ENCODE results near the gene WASHC3.
"Not testable (repeated sequence)": the region's sequence is repeated elsewhere in the genome, so short reads cannot be mapped to it uniquely, and the experiment has no call there.

Gene WASHC3

GRCh38 chr12:102050660-102051430 lies 10.9 kb downstream of the WASHC3 start:
- no peak for DNase-seq

DNA sequence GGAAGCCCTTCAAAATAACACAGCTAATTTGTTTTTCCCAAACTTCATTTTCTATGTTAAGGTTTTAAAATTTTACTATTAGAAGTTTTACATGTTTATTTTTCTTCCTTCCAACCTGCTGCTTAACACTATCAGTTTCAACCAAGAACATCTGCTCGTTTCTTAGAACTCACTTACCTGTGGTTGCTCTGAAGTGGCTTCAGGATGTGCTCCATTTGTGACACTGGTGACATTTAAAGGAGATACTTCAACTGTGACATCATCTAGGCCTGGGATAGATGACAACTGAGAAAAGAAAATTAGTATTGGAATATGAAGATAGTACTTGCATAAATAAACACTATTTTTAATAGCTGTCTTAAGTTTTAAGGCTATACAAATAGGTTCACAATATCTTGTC lies 17.9 kb downstream of the WASHC3 start:
- DNase-seq: peak; percentile 41

GRCh38 chr12:102033991-102034745 lies 27.6 kb downstream of the WASHC3 start:
- no peak for DNase-seq

DNA sequence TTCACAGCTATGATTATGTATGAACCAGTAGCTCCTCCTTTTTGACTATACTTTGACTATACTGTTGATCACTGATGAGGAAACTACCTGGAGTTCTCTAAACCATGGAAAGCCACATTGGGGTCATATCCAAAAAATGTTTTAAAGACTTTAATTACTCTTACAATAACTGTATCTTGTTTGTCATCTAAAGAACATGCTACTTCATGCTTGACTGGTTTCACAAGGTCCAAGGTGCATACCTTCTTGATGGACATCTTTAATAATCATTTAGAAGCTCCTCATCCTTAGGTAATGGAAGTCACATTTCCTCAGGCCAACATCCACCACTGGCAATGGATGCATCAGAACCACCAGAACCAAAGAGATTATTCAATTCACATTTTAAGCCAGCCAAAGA lies 29.9 kb downstream of the WASHC3 start:
- DNase-seq: no peak

DNA sequence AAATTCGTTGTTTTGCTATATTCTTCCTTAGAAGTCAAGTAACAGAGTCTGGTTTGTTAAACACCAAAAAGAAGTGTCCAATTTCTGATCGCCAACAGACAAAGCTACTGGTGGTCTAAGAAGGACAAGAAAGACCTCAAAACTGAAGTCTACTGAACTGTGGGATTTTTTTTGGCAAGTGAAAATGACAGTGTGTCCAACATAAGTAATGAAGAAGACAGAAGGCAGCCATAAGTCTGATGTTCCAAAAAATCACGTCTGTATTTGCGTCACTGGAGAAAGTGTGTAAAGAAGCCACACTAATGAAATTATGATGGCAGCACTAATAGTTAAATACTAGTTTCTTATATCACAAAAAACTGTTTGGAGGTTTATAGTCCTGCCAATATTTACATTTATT lies 32.6 kb downstream of the WASHC3 start:
- no peak for DNase-seq

- DNase-seq: no peak
Observed at GRCh38 chr12:102026728-102027127, 35.1 kb downstream of the WASHC3 start.

DNA sequence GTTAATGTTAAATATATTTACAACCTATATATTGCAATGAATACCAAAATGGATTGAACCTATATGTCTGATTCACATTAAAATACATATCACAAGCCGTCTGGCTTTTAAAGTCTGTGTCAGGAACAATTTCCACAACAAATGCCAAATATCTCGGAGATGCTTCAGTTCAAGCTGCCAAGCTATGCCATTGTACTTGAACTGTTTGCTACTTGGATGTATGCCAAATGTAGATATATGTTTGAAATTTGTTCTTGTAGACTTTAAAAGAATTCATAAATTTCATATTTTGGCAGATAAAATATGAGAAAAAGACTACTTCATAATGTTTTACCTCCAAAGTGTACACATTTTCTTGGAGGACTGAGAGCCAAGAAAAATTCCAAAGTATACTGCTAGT lies 37.0 kb downstream of the WASHC3 start:
- DNase-seq: no peak

- DNase-seq: no peak
Observed at GRCh38 chr12:102023343-102023930, 38.4 kb downstream of the WASHC3 start.

- DNase-seq: no peak
Observed at GRCh38 chr12:102022286-102022685, 39.5 kb downstream of the WASHC3 start.

DNA sequence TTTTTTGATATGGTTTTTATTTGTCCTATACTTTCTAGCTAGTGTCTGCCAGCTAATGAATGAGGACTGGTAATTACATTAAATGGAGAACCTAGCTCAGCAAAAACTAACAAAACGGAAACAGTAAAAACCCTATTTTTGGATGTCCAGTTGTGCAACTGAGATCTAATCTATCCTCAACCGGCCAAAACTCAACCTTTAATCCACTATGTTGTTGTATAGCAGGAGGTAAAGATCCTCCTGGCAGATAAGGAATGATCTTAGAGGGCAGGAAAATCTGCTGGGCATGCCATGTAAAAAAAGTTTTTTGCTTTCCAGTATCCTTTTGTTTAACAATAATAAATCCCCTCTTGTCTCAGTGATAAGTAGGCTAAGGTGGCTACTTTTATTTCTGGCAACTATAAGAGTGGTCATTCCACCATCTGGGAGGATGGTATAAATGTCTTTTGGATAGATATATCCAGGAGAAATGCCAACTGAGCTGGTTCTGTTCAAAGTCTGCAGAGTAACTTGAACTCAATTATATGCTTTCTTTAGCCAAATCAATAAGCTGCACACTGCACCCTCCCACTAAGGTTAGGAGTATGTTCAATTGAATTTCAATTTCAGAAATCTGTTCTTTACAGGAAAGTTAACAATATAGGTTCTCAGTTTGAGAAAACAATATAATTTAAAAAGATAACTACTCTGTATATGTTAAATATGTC lies 40.1 kb downstream of the WASHC3 start:
- DNase-seq: no peak

GRCh38 chr12:102018607-102019006 lies 43.2 kb downstream of the WASHC3 start:
- DNase-seq: not testable (repeated sequence)

DNA sequence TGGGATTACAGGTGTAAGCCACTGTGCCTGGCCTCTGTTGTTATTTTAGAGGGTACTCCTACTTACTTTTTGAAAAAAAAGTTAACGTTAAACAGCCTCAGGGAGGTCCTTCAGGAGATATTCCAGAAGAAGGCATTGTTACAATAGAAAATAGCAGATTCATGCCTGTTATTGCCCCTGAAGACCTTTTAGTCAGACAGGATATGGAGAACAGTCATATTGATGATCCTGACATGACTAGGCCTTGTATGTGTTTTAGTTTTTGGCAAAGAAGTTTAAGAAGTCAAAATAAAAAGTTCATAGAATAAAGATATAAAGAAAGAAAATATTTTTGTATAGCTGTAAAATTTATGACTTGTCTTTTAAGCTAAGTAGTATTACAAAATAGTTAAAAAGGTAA lies 45.3 kb downstream of the WASHC3 start:
- peak; percentile 62 for DNase-seq

DNA sequence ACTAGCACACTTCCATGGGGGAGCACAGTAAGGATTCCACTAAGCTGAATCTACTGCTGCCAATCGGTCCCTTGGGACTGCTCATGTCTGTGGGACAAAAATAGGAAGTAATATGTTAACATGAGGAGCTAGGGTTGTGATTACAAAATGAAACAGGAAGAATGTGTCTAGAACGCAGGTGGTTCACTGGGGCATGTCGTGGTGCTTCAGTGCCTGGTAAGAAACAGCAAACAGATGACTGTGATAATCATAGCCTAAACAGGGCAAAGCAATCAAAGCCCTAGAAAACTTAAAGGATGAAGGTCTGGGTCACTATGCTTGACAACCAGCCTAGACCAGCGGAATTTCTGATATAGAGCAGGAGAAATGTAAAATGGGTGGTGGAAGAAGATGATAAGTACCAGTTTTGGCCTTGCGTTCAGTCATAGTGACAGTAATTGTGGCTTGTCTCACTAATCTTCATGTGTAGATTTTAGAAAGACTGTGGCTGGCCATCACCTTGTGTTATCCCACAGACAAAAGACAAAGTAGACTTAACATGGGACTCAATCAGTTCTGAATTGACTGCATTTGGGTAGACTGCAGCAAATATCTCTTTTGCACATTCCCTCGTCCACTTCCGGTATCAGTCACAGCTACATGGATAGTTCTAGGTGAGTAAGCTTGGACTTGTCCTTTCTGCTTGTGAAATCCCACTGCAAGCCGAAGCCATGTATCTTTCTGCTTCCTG lies 51.4 kb downstream of the WASHC3 start:
- DNase-seq: no peak

GRCh38 chr12:102009796-102010195 lies 52.0 kb downstream of the WASHC3 start:
- no peak for DNase-seq

DNA sequence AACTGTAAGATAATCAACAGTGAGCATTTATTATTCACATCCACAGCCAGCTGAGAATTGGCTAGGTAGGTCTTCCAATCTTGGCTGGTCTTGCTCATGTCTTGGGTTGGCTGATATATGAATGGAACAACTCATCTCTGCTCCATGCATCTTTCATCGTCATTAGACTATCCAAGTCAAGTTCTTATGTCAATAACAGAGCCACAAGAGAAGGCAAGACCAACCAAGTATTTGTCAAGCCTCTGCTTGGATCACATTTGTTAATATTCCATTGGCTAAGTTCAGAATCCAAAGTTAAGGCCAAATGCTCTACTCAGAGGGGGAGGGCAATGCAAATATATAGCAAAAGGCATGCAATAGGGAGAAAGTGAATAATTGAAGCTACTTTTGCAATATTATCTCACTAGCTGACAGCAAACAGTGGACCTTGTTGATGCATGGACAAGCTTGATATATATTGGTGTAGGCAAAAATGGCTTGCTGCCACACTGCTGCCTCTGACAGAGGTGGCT lies 53.1 kb downstream of the WASHC3 start:
- DNase-seq: no peak

- DNase-seq: no peak
Observed at GRCh38 chr12:102005256-102005655, 56.5 kb downstream of the WASHC3 start.

DNA sequence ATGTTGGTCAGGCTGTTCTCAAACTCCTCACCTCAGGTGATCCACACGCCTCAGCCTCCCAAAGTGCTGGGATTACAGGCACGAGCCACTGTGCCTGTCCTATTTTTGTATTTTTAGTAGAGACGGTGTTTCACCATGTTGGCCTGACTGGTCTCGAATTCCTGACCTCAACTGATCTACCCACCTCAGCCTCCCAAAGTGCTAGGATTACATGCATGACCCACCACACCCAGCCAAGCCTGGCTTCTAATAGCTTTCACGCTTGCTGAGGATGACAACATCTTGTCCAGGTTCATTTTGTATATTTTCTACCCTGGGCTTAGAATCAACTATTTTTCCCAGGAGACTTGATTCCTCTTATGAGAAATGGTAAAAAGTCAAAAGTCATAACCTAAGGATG lies 64.7 kb downstream of the WASHC3 start:
- no peak for DNase-seq

GRCh38 chr12:101995684-101996083 lies 66.1 kb downstream of the WASHC3 start:
- no peak for DNase-seq

- no peak for DNase-seq
Observed at GRCh38 chr12:101992091-101992490, 69.7 kb downstream of the WASHC3 start.

GRCh38 chr12:101982307-101982706 lies 79.5 kb downstream of the WASHC3 start:
- DNase-seq: no peak

DNA sequence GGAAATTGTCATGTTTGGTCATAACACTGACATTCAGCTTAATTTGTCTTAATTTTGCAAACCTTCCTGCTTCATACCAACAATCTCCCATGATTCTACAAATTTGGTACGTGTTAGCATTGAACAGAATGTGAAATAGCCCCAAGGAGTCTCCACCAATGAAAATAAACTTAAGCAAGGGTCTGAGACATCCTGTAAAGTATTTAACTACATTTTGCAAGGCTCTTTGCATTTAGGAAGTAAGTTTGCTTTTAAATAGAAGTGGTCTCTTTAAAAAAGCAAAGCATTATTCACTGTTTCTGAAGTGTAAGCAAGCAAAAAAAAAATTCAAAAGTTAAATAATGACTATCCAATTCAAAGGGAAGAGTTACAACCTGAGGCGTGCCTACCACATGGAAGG lies 79.9 kb downstream of the WASHC3 start:
- DNase-seq: no peak

- DNase-seq: peak; percentile 62
Observed at GRCh38 chr12:101968770-101969169, 93.0 kb downstream of the WASHC3 start.

Measured in activated CD4-positive, alpha-beta T cell treated with anti-CD3 and anti-CD28 coated beads, Interleukin-10, Interleukin-2, amounts not matched to agents 100 ng/mL and 50 ng/mL, durations not matched to agents 16 hours and 8 hours (primary cell).